ENCODE data around the gene PDK4.
A peak's percentile ranks its signal among the peaks of the same experiment; 100 is the strongest.

PDK4 gene

DNA sequence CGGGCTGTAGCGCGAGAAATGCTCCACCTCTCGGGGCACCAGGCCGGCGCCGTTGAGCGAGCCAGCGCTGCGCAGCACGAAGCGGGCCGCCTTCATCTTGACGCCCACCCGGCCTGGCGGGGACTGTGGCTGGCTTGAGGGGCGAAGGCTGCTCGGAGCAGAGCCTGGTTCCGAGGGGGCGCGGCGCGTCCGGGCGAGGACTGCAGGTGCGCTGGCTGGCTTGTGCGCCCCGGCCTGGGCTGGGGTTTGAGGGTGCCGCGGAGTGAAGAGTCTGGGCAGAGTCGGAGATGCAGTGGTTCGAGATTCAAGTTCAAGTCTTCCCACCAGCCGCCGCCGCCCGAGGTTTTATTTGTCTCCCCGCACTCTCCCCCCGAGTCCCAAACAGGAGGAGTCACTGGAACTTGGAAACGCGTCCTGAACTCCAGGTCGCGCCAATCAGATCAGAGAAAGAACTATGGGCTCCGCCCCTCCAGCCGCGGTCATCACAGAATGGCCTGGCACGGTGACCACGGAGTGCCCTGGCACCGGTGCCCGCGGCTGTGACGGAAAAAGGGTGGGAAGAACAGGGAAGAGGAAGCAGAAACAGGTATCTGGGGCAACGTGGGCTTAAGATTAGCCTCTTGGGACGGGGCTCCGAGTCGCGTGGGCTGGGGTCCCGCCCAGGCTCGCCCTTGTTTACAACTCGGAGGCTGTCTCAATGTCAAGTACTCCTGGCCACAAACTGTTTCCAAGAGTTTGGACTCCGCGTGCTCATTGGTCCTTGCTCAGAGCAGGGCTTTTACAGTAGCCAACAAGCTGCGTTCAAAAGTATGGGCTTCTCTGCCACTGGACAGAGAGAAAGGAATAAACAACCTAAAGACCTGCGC lies at the start of gene PDK4:
TSS of gene PDK4 (minus strand) at position 319 of the 866 bp plus-strand sequence. CDS start at position 96, 223 bp downstream.
- peak; percentile 86 for DNase-seq (ENCODE audit: low read depth)

GRCh38 chr7:95642173-95642572 lies 45.9 kb upstream of the PDK4 start:
- peak; percentile 13 for DNase-seq (ENCODE audit: low read depth)

- DNase-seq (ENCODE audit: low read depth) = peak; percentile 48
Observed at GRCh38 chr7:95636140-95636940, 40.0 kb upstream of the PDK4 start.

- no peak for DNase-seq (ENCODE audit: low read depth)
Observed at GRCh38 chr7:95632609-95633008, 36.3 kb upstream of the PDK4 start.

DNA sequence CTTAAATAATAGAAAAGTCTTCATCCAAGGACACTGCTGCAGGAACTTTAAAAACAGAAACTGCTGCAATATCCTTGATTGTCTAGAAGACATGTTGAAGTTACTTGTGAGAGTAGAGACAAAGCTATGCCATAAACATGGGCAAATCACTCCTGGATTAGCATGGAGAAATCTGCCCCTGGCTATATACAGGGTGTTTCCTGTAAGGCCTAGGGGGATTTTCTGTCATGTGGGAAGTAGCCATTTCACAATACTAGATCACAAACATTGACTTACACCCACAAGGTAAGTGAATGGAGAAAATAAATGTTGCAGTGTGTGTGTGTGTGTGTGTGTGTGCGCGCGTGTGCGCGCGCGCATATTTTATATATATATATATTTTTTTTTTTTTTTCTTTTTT lies 35.2 kb upstream of the PDK4 start:
- peak; percentile 13 for DNase-seq (ENCODE audit: low read depth)

DNA sequence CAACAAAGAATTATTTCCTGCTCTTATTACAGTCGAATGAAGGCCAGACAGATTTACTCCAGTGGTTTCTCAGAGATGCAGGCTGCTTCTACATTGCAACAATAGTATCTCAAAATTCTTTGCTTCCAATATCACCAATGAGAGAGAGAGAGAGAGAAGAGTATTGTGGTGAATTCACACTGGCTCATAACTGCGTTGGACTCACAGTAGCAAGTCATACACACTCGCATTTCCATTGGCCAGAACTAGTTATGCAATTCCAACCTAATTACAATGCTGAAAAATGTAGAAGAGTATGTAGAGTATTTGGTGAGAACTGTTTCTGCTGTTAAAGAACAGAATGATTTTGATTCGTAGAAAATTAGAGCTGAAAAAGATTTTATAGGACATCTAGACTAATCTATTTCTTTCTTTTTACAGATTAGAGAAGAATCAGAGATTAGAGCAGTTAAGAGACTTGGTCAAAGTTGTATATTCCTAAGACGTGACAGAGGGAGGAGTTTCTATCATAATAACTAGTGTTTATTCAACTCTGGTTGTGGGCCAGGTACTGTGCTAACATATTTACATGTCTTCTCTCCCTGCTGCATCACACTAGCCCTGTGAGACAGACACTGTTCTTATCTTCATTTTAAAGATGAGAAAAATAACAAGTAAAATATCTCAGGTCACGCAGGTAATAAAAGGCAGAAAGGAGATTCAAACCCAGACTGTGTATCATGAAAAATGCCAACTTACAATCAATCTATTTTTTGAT lies 34.6 kb upstream of the PDK4 start:
- DNase-seq (ENCODE audit: low read depth) = peak; percentile 81

- peak; percentile 90 for DNase-seq (ENCODE audit: low read depth)
Observed at GRCh38 chr7:95628831-95629439, 32.6 kb upstream of the PDK4 start.

- peak; percentile 75 for DNase-seq (ENCODE audit: low read depth)
Observed at GRCh38 chr7:95623788-95624187, 27.5 kb upstream of the PDK4 start.

GRCh38 chr7:95622859-95623258 lies 26.5 kb upstream of the PDK4 start:
- DNase-seq (ENCODE audit: low read depth) = no peak

DNA sequence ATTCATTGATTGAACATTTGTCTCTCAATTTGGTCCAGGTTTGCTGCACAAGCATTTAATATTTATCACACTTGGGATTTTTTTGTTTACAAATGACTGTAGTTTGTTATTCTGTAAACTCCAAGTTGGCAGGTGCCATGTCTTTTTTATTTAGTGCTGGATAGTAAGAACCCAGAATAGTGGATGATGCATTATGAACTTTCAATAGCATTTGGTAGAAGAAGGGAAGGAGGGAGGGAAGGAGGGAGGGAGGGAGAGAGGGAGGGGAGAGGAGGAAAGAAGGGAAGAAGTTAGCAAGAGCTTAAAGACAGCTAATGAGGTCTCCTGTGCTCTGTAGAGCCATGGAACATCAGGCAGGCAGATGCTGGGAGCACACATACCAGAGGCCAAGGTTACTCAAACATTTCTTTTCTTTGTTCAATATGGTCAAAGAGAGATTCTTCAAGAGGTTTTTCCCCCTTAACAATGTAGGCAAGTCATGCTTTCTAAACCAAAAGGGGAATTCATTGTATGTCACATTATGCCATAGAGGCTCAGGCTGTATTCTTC lies 25.8 kb upstream of the PDK4 start:
- DNase-seq (ENCODE audit: low read depth) = no peak

DNA sequence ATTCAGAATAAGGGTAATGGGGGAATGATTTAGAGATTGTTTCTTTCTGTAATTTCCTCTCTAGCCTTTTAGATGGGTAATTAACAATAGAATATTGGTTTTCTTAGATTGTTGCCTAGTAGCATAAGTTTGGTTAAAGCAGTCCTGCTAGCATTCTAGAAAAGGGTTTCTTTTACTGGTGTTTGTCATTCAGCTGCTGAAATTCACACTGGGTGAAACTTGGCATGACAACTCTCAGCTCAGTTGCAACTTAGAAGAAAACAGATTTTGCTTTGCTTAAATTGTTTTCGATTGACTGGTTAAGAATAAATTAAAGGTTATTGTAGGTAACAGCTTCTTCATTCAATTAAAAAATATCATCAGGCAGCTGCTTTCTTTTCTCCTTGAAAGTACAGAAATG lies 25.1 kb upstream of the PDK4 start:
- no peak for DNase-seq (ENCODE audit: low read depth)

DNA sequence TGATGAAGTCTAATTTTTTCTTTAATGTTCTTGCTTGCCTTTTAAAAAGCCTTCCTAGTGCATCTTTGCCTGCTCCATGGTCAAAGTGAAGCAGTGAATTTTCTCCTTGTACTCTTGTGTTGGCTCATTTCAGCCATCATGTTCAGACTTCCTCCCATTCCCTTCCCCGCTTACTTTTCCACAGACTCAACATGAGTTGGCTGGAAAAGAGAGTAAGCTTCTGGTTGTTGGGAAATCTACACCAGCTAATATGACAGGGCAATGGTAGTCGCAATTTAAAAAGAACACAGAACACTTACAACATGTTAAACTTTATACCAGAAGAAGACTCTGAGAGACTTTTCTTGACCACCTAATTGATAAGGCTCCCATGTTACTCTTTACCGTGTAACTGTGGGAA lies 24.3 kb upstream of the PDK4 start:
- DNase-seq (ENCODE audit: low read depth) = peak; percentile 31

DNA sequence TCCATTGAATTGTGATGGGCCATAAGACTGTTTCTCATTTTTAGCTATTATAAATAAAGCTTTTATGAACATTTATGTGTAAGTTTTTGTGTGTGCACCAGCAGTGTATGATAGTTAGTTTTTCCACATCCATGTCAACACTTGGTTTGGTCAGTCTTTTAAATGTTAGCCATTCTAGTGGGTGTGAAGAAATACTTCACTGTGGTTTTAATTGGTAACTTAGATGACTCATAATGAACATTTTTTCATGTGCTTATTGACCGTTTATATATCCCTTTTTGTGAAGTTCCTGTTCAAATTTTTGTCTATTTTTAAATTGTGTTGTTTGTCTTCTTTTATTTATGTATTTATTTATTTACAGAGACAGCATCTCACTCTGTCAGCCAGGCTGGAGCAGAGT lies 23.6 kb upstream of the PDK4 start:
- DNase-seq (ENCODE audit: low read depth) = no peak

GRCh38 chr7:95619517-95619916 lies 23.2 kb upstream of the PDK4 start:
- no peak for DNase-seq (ENCODE audit: low read depth)

DNA sequence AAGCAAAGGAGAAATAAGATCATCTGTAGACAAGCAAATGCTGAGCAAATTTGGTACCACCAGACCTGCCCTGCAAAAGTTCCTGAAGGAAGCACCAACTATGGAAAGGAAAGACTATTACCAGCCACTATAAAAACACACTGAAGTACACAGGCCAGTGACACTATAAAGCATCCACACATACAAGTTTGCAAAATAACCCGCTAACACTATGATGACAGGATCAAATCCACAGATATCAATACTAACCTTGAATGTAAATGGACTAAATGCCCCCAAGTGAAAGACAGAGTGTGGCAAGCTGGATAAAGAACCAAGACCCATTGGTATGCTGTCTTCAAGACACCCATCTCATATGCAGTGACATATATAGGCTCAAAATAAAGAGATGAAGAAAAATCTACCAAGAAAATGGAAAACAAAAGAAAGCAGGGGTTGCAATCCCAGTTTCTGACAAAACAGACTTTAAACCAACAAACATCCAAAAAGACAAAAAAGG lies 18.2 kb upstream of the PDK4 start:
- no peak for DNase-seq (ENCODE audit: low read depth)

DNA sequence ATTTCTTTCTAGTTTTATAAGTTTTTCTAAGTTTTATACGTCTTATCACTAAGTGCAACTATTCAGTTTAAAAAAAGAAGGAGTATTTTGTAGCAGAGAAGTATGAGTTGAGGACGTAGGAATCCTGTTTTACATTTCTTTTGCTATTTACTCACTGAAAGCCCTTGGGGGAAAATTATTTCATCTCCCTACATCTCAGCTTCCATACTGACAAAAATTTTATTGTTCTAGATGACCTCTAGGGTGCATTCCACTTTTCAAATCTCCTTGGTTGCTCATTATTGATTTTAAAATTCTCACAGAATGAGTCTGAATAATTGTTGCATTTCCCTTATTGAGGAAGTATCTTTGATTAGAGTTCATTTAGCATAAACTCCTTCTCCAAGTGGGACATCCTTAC lies 14.9 kb upstream of the PDK4 start:
- no peak for DNase-seq (ENCODE audit: low read depth)

GRCh38 chr7:95609277-95609971 lies 13.1 kb upstream of the PDK4 start:
- peak; percentile 46 for DNase-seq (ENCODE audit: low read depth)

- peak; percentile 99 for DNase-seq (ENCODE audit: low read depth)
Observed at GRCh38 chr7:95608359-95609173, 12.2 kb upstream of the PDK4 start.

DNA sequence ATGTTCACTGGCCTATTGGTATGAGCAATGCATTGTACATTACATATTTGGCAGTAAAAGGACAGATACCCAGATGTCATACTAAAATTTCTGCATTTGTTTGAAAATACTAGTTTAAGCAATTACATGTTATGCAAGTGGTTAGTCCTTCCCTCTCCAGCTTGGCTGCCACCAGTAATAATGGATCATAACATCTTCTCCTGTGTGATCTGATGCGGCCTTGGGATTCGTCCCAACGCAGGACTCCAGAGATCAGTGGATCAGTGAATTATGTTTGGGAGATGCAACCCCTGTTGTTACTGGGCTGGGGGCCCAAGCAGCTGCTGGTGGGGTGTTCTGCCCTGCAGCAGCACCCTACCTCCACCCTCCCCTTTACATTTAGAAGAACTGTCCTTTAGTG lies 11.2 kb upstream of the PDK4 start:
- DNase-seq (ENCODE audit: low read depth) = no peak

GRCh38 chr7:95605275-95605674 lies 9.0 kb upstream of the PDK4 start:
- DNase-seq (ENCODE audit: low read depth) = no peak

Data from amniotic epithelial cell (primary cell).